H9 (cell line): ENCODE data around the gene RAB22A. TPM values are rescaled to one million over a fixed set of nuclear protein-coding genes. Genes with fewer than 3 reads are reported as not detected.

ENCODE experiments used
- DNase-seq: peaks from one replicate; pipeline ENCODE4 v3.0.0-alpha.2; 2017
- H2AFZ ChIP-seq: one replicate; pipeline ENCODE4 v1.6.1; 2013; ENCODE audit warnings: mild to moderate bottlenecking, low read length, control low read depth, moderate library complexity
- H2AK5ac ChIP-seq: 2 replicates; pipeline ENCODE4 v1.6.1; 2013; ENCODE audit warnings: low read length, control low read depth, mixed read lengths; ENCODE audit not compliant: insufficient read length
- H2BK120ac ChIP-seq: one replicate; pipeline ENCODE4 v1.6.1; 2013; ENCODE audit warnings: low read depth, mild to moderate bottlenecking, low read length, control low read depth, inconsistent platforms; ENCODE audit not compliant: poor library complexity, severe bottlenecking
- H2BK12ac ChIP-seq: 2 replicates; pipeline ENCODE4 v1.6.1; 2013; ENCODE audit warnings: low read length, control low read depth, mixed read lengths, low read depth; ENCODE audit not compliant: insufficient read length
- H2BK15ac ChIP-seq: 2 replicates; pipeline ENCODE4 v1.6.1; 2013; ENCODE audit warnings: low read depth, low read length, control low read depth
- H2BK20ac ChIP-seq: one replicate; pipeline ENCODE4 v1.6.1; 2013; ENCODE audit warnings: low read depth, mild to moderate bottlenecking, low read length, control low read depth, inconsistent platforms; ENCODE audit not compliant: poor library complexity, severe bottlenecking
- H2BK5ac ChIP-seq: 2 replicates; pipeline ENCODE4 v1.6.1; 2013; ENCODE audit warnings: low read length, control low read depth, mixed read lengths; ENCODE audit not compliant: insufficient read length
- H3K14ac ChIP-seq: 2 replicates; pipeline ENCODE4 v1.6.1; 2013; ENCODE audit warnings: low read length, control low read depth; ENCODE audit not compliant: insufficient read depth
- H3K18ac ChIP-seq: 2 replicates; pipeline ENCODE4 v1.6.1; 2013; ENCODE audit warnings: low read depth, mild to moderate bottlenecking, mixed read lengths, low read length, control low read depth; ENCODE audit not compliant: insufficient read length
- H3K23ac ChIP-seq: 2 replicates; pipeline ENCODE4 v1.6.1; 2013; ENCODE audit warnings: low read length, control low read depth, mixed read lengths, low read depth; ENCODE audit not compliant: insufficient read length
- H3K23me2 ChIP-seq: 2 replicates; pipeline ENCODE4 v1.6.1; 2013; ENCODE audit warnings: low read depth, mild to moderate bottlenecking, mixed read lengths, low read length, control low read depth; ENCODE audit not compliant: insufficient read length, poor library complexity, severe bottlenecking
- H3K27ac ChIP-seq: 2 replicates; pipeline ENCODE4 v1.5.1; 2013; ENCODE audit warnings: low read length, control low read depth, mixed read lengths, low read depth; ENCODE audit not compliant: insufficient read length
- H3K27me3 ChIP-seq: 2 replicates; pipeline ENCODE4 v1.6.1; 2013; ENCODE audit warnings: low read length, control low read depth, inconsistent platforms; ENCODE audit not compliant: insufficient read depth
- H3K4ac ChIP-seq: 2 replicates; pipeline ENCODE4 v1.6.1; 2013; ENCODE audit warnings: low read depth, mild to moderate bottlenecking, control low read depth, inconsistent platforms, low read length, moderate library complexity
- H3K4me1 ChIP-seq: 2 replicates; pipeline ENCODE4 v1.6.1; 2013; ENCODE audit warnings: low read length, control low read depth, inconsistent platforms; ENCODE audit not compliant: insufficient read depth
- H3K4me2 ChIP-seq: 2 replicates; pipeline ENCODE4 v1.6.1; 2013; ENCODE audit warnings: low read length, control low read depth, mixed read lengths; ENCODE audit not compliant: insufficient read length, insufficient read depth
- H3K56ac ChIP-seq: 2 replicates; pipeline ENCODE4 v1.6.1; 2013; ENCODE audit warnings: low read depth, mild to moderate bottlenecking, mixed read lengths, low read length, control low read depth; ENCODE audit not compliant: insufficient read length
- H3K79me1 ChIP-seq: 2 replicates; pipeline ENCODE4 v1.6.1; 2013; ENCODE audit warnings: low read depth, mild to moderate bottlenecking, moderate library complexity, low read length, control low read depth, inconsistent platforms; ENCODE audit not compliant: insufficient read depth, poor library complexity, severe bottlenecking
- H3K79me2 ChIP-seq: 2 replicates; pipeline ENCODE4 v1.6.1; 2013; ENCODE audit warnings: low read length, control low read depth, inconsistent platforms; ENCODE audit not compliant: insufficient read depth
- H3K9ac ChIP-seq: 2 replicates; pipeline ENCODE4 v1.6.1; 2013; ENCODE audit warnings: low read length, control low read depth, mixed read lengths; ENCODE audit not compliant: insufficient read length; ENCODE audit errors: extremely low read depth
- H3K9me3 ChIP-seq: one replicate; pipeline ENCODE4 v1.6.1; 2013; ENCODE audit warnings: low read depth, low read length, inconsistent platforms; ENCODE audit not compliant: control insufficient read depth
- H3T11ph ChIP-seq: one replicate; pipeline ENCODE4 v1.6.1; 2013; ENCODE audit warnings: mild to moderate bottlenecking, low read length, control low read depth, inconsistent platforms
- H4K20me1 ChIP-seq: one replicate; pipeline ENCODE4 v1.6.1; 2013; ENCODE audit not compliant: control insufficient read depth, insufficient read length, insufficient read depth
- H4K5ac ChIP-seq: 2 replicates; pipeline ENCODE4 v1.6.1; 2013; ENCODE audit warnings: low read depth, mild to moderate bottlenecking, mixed read lengths, low read length, control low read depth; ENCODE audit not compliant: insufficient read length
- H4K8ac ChIP-seq: replicated peaks from 2 replicates; pipeline ENCODE4 v1.6.1; 2013; ENCODE audit warnings: low read length, control low read depth, mixed read lengths, low read depth; ENCODE audit not compliant: insufficient read length
- H4K91ac ChIP-seq: 2 replicates; pipeline ENCODE4 v1.6.1; 2013; ENCODE audit warnings: low read depth, mild to moderate bottlenecking, moderate library complexity, mixed read lengths, low read length, control low read depth; ENCODE audit not compliant: insufficient read length
- H3K27ac Mint-ChIP-seq, 3 experiments: 2 replicates in 2 of 3; 3 replicates in 1 of 3; pipeline ENCODE4 v1.8.0; 2020 to 2021; ENCODE audit warnings: mixed read lengths in 3 of 3, mild to moderate bottlenecking in 1 of 3, moderate library complexity in 1 of 3
- H3K27me3 Mint-ChIP-seq: 2 replicates; pipeline ENCODE4 v1.8.0; 2021; ENCODE audit warnings: low read depth, mild to moderate bottlenecking, moderate library complexity, mixed read lengths
- H3K36me3 Mint-ChIP-seq, 3 experiments: 2 replicates in 2 of 3; 3 replicates in 1 of 3; pipeline ENCODE4 v1.8.0; 2020 to 2021; ENCODE audit warnings: low read depth in 3 of 3, mixed read lengths in 3 of 3; ENCODE audit not compliant: insufficient read depth in 1 of 3
- H3K4me1 Mint-ChIP-seq, 2 experiments: 2 replicates each; pipeline ENCODE4 v1.8.0; 2020; ENCODE audit warnings: mixed read lengths in 2 of 2
- H3K4me3 Mint-ChIP-seq, 2 experiments: 2 replicates in 1 of 2; 3 replicates in 1 of 2; pipeline ENCODE4 v1.8.0; 2020 to 2021; ENCODE audit warnings: mild to moderate bottlenecking in 2 of 2, mixed read lengths in 2 of 2, moderate library complexity in 1 of 2
- H3K9me3 Mint-ChIP-seq, 2 experiments: 2 replicates in 1 of 2; 3 replicates in 1 of 2; pipeline ENCODE4 v1.8.0; 2020; ENCODE audit warnings: mild to moderate bottlenecking in 2 of 2, mixed read lengths in 2 of 2, moderate library complexity in 1 of 2
- CTCF ChIP-seq: fragments of 200-600 bp; sonication (generic); conservative IDR thresholded peaks from 3 replicates; pipeline ENCODE4 v1.8.0; 2021; ENCODE audit warnings: antibody characterized with exemption, mild to moderate bottlenecking
- WGBS: extraction: QIAGEN DNeasy Blood & Tissue Kit; methylation state at CpG from one replicate; pipeline ENCODE4 v1.1.7; 2013; ENCODE audit warnings: missing lambda C conversion rate, low lambda C conversion rate, mixed read lengths; ENCODE audit not compliant: insufficient read length; ENCODE audit errors: extremely low coverage; 5-methylcytosine and 5-hydroxymethylcytosine counted together
- total RNA-seq: library from RNA; stranded (reverse); gene quantifications from 2 replicates; pipeline ENCODE4 v1.2.1, GENCODE V29; 2021

RAB22A gene
- total RNA-seq, 1 experiment from 2014 or later, result 6.3 TPM

DNA sequence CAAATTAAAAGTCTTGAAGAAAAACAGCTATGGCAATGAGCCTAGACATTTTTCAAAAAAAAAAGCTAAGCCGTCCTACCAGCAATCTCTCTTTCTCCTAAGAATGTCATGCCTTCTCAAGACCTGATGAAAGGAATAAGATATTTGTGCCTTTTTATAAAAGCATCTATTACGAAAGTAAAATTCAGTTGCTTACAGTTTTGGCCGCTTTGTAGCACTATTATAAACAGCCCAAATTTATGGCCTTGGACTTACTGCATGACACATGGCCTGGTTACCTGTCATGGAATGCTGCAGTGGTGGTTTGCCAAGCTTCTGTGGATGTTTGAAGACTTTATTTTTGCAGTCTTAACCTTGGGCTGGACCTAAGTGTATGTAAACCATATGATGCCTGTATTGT is 57.4 kb downstream of the RAB22A start:
- H2BK15ac ChIP-seq, result no peak overlapping the region
- Mint-ChIP-seq H3K27me3 (no peaks in the 10 kb centered on the region), H3K36me3 (peaks cover 0 to 3% (median 0%) of the 10 kb centered on the region in 3 experiments; a peak in 1 of 7 replicates), H3K9me3 (no peaks in the 10 kb centered on the region), H3K27ac (no peak overlapping the region), H3K4me3 (no peak overlapping the region), H3K4me1 (peaks cover 5 to 7% of the 10 kb centered on the region in 2 experiments; a peak in 3 of 4 replicates)
- TF ChIP-seq CTCF, result no peak
- H3K14ac ChIP-seq, result no peak overlapping the region
- H2AK5ac ChIP-seq, result no peak overlapping the region
- no peak overlapping the region for H3K4ac ChIP-seq
- H4K91ac ChIP-seq, result no peak overlapping the region
- no peaks in the 10 kb centered on the region for H4K20me1 ChIP-seq
- DNase-seq, result no peak
- H3K23me2 ChIP-seq, result no peaks in the 10 kb centered on the region
- no peaks in the 10 kb centered on the region for H3K9me3 ChIP-seq
- H3K4me1 ChIP-seq, result no peaks in the 10 kb centered on the region
- no peak overlapping the region for H2BK120ac ChIP-seq
- H2BK20ac ChIP-seq, result no peak overlapping the region
- H3K18ac ChIP-seq, result no peak overlapping the region
- no peaks in the 10 kb centered on the region for H3K79me2 ChIP-seq
- H3K27me3 ChIP-seq, result no peaks in the 10 kb centered on the region
- no peak overlapping the region for H4K8ac ChIP-seq
- no peak overlapping the region for H4K5ac ChIP-seq
- no peak overlapping the region for H3K27ac ChIP-seq
- H2AFZ ChIP-seq, result no peak overlapping the region
- WGBS, result no CpG with 5 or more reads among the region's 3 CpGs
- H2BK5ac ChIP-seq, result no peak overlapping the region
- no peak overlapping the region for H3K4me2 ChIP-seq
- H3K9ac ChIP-seq, result no peak overlapping the region
- H3K79me1 ChIP-seq, result no peaks in the 10 kb centered on the region
- H3K56ac ChIP-seq, result no peak overlapping the region
- no peak overlapping the region for H2BK12ac ChIP-seq
- no peak overlapping the region for H3T11ph ChIP-seq
- H3K23ac ChIP-seq, result no peak overlapping the region
